ENCODE measurements around the gene TRPC4AP. TPM values are rescaled to one million over a fixed set of nuclear protein-coding genes. Genes with fewer than 3 reads are reported as not detected.

The TRPC4AP gene
- total RNA-seq, 4 donors from 2014 or later, result 57.3 to 85.3 (median 70.1) TPM

- TF ChIP-seq EP300 (IDR thresholded peaks at IDR 0.05; ENCODE audit: low read depth) (no peak), POLR2AphosphoS5 (IDR thresholded peaks at IDR 0.05) (peak in 2 of 3 donors; percentile 32 to 47), POLR2A (IDR thresholded peaks at IDR 0.05) (no peak)
- Histone ChIP-seq H3K27me3 (no peaks in the 10 kb centered on the region), H3K36me3 (peaks cover 0 to 30% (median 5%) of the 10 kb centered on the region in 4 donors), H3K4me3 (no peak overlapping the region), H3K9me3 (no peaks in the 10 kb centered on the region), H3K4me1 (peaks cover 0 to 11% (median 8%) of the 10 kb centered on the region in 4 donors), H3K27ac (peak overlapping the region in 2 of 4 donors; percentile 31 to 57)
- no peak for DNase-seq
- in situ Hi-C loops (cut with MboI; ENCODE audit: low pct_ligation_motif_present in 1 of 4, low pct_unique_long_range_greater_than_20kb in 1 of 4, low sequenced_read_pairs in 3 of 4) (loop anchor here in 2 of 4 donors (25.0 kb wide), 1 partner anchor 308 kb away; the partner anchor contains the start of gene GDF5 (in 2 of the 2)), intact Hi-C loops (cut with DNase I; ENCODE audit: low total_unique reads) (no loop called here)
- WGBS, 2 donors (ENCODE audit: low coverage in 1 of 2), result 12 to 49% methylated on average over 2 of the region's 2 CpGs
These were observed 37.1 kb upstream of the TRPC4AP start for GRCh38 chr20:35129647-35130069.

GRCh38 chr20:35125753-35126152, 33.1 kb upstream of the TRPC4AP start:
- Histone ChIP-seq H3K27ac (no peak overlapping the region), H3K9me3 (no peaks in the 10 kb centered on the region), H3K4me1 (peaks cover 0 to 11% (median 8%) of the 10 kb centered on the region in 4 donors), H3K36me3 (peaks cover 0 to 48% (median 17%) of the 10 kb centered on the region in 4 donors), H3K27me3 (no peaks in the 10 kb centered on the region), H3K4me3 (no peak overlapping the region)
- WGBS, 2 donors (ENCODE audit: low coverage in 1 of 2), result 89 to 92% methylated on average over 1 to 5 of the region's 5 CpGs
- intact Hi-C loops (cut with DNase I; ENCODE audit: low total_unique reads) (no loop called here), in situ Hi-C loops (cut with MboI; ENCODE audit: low pct_ligation_motif_present in 1 of 4, low pct_unique_long_range_greater_than_20kb in 1 of 4, low sequenced_read_pairs in 3 of 4) (loop anchor here in 2 of 4 donors (25.0 kb wide), 1 partner anchor 312 kb away; the partner anchor contains the start of gene GDF5 (in 2 of the 2))
- TF ChIP-seq EP300 (IDR thresholded peaks at IDR 0.05; ENCODE audit: low read depth) (no peak), CTCF (IDR thresholded peaks at IDR 0.05) (no peak), POLR2A (IDR thresholded peaks at IDR 0.05) (no peak), POLR2AphosphoS5 (IDR thresholded peaks at IDR 0.05) (no peak)
- no peak for DNase-seq

- intact Hi-C loops (cut with DNase I; ENCODE audit: low total_unique reads) (no loop called here), in situ Hi-C loops (cut with MboI; ENCODE audit: low pct_ligation_motif_present in 1 of 4, low pct_unique_long_range_greater_than_20kb in 1 of 4, low sequenced_read_pairs in 3 of 4) (no loop called here)
- TF ChIP-seq EP300 (IDR thresholded peaks at IDR 0.05; ENCODE audit: low read depth) (no peak), CTCF (IDR thresholded peaks at IDR 0.05) (no peak), POLR2A (IDR thresholded peaks at IDR 0.05) (no peak), POLR2AphosphoS5 (IDR thresholded peaks at IDR 0.05) (no peak)
- Histone ChIP-seq H3K4me3 (no peak overlapping the region), H3K4me1 (no peaks in the 10 kb centered on the region), H3K27ac (no peak overlapping the region), H3K27me3 (no peaks in the 10 kb centered on the region), H3K9me3 (no peaks in the 10 kb centered on the region), H3K36me3 (peaks cover 0 to 68% (median 27%) of the 10 kb centered on the region in 4 donors)
- 89 to 94% methylated on average over 3 to 5 of the region's 5 CpGs for WGBS, 2 donors (ENCODE audit: low coverage in 1 of 2)
- DNase-seq, result no peak
These were observed 30.3 kb upstream of the TRPC4AP start for GRCh38 chr20:35122756-35123405.

- H3K27me3 ChIP-seq, result no peaks in the 10 kb centered on the region
- no peak overlapping the region for H3K27ac ChIP-seq
- TF ChIP-seq EP300 (IDR thresholded peaks at IDR 0.05; ENCODE audit: low read depth) (no peak), POLR2A (IDR thresholded peaks at IDR 0.05) (no peak), POLR2AphosphoS5 (IDR thresholded peaks at IDR 0.05) (no peak), CTCF (IDR thresholded peaks at IDR 0.05) (no peak)
- H3K9me3 ChIP-seq, result no peaks in the 10 kb centered on the region
- in situ Hi-C loops (cut with MboI; ENCODE audit: low pct_ligation_motif_present in 1 of 4, low pct_unique_long_range_greater_than_20kb in 1 of 4, low sequenced_read_pairs in 3 of 4) (no loop called here), intact Hi-C loops (cut with DNase I; ENCODE audit: low total_unique reads) (no loop called here)
- no peak for DNase-seq
- H3K4me1 ChIP-seq, result no peaks in the 10 kb centered on the region
- H3K4me3 ChIP-seq, result no peak overlapping the region
- peaks cover 0 to 74% (median 30%) of the 10 kb centered on the region in 4 donors for H3K36me3 ChIP-seq
- 95 to 100% methylated on average over 2 to 7 of the region's 7 CpGs for WGBS, 2 donors (ENCODE audit: low coverage in 1 of 2)
These were observed 28.6 kb upstream of the TRPC4AP start for GRCh38 chr20:35121186-35121585.

Measured in transverse colon (tissue), 4 donors.